Esophagus (tissue), 2 donors: ENCODE results near the gene IL18RAP. TPM values are rescaled to one million over a fixed set of nuclear protein-coding genes. Genes with fewer than 3 reads are reported as not detected.

Source experiments
- H3K27ac ChIP-seq, 2 donors: one replicate each; pipeline ENCODE4 v1.5.1; 2013; ENCODE audit warnings: low read depth in 2 of 2, mild to moderate bottlenecking in 2 of 2, inconsistent platforms in 1 of 2, low read length in 1 of 2, moderate library complexity in 1 of 2
- H3K27me3 ChIP-seq, 2 donors: one replicate each; pipeline ENCODE4 v1.6.1; 2013; ENCODE audit warnings: low read length in 2 of 2, control low read depth in 1 of 2, mild to moderate bottlenecking in 1 of 2; ENCODE audit not compliant: insufficient read depth in 2 of 2, control insufficient read depth in 1 of 2
- H3K36me3 ChIP-seq, 2 donors: one replicate each; pipeline ENCODE4 v1.6.1; 2013; ENCODE audit warnings: low read length in 1 of 2; ENCODE audit not compliant: control insufficient read depth in 2 of 2, insufficient read depth in 2 of 2
- H3K4me1 ChIP-seq, 2 donors: one replicate each; pipeline ENCODE4 v1.6.1; 2013; ENCODE audit warnings: low read length in 1 of 2; ENCODE audit not compliant: control insufficient read depth in 2 of 2, insufficient read depth in 2 of 2
- H3K4me3 ChIP-seq, 2 donors: one replicate each; pipeline ENCODE4 v1.5.1; 2013; ENCODE audit warnings: low read length in 2 of 2, mild to moderate bottlenecking in 2 of 2, low read depth in 1 of 2, moderate library complexity in 1 of 2
- H3K9me3 ChIP-seq, 2 donors: one replicate each; pipeline ENCODE4 v1.6.1; 2013; ENCODE audit warnings: mild to moderate bottlenecking in 2 of 2, low read depth in 1 of 2, low read length in 1 of 2, moderate library complexity in 1 of 2; ENCODE audit not compliant: control insufficient read depth in 2 of 2, insufficient read depth in 1 of 2
- WGBS, 2 donors: extraction: QIAGEN DNeasy Blood & Tissue Kit; methylation state at CpG; one replicate each; pipeline ENCODE4 v1.1.7; 2013; 5-methylcytosine and 5-hydroxymethylcytosine counted together
- polyA plus RNA-seq, 2 donors: library from polyadenylated mRNA; stranded (reverse); fragments of 200-250 nt; gene quantifications; one replicate each; pipeline ENCODE4 v1.2.3, GENCODE V29; 2013
- donor health status: healthy with polysubstance abuse.
- donor health status: Bipolar disorder and iron deficiency.

The IL18RAP gene
- polyA plus RNA-seq, 2 donors: 0.55 to 1.2 TPM

DNA sequence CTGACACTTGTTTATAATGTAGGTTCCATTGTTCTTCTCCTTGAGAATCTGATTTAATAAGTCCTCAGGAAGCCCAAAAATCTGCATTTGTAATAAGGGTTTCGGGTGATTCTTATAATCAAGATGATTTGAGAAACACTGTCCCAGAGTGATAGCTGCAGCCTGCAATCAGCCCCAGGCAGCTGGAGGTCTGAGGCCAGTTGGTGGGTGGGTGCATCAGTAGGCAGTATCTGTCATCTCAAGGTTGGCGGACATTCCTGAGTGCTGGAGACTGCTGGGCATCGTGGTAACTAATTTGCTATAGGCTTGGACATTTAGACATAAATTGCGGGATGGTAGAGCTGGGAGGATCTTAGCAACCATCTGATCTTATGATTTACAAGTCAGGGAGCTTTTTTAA lies 2.7 kb upstream of the IL18RAP start:
- Histone ChIP-seq H3K27me3 (no peaks in the 10 kb centered on the region), H3K36me3 (no peaks in the 10 kb centered on the region), H3K27ac (no peak overlapping the region), H3K4me1 (no peaks in the 10 kb centered on the region), H3K9me3 (no peaks in the 10 kb centered on the region), H3K4me3 (no peak overlapping the region)
- 81 to 91% methylated on average over 4 of the region's 4 CpGs for WGBS, 2 donors

DNA sequence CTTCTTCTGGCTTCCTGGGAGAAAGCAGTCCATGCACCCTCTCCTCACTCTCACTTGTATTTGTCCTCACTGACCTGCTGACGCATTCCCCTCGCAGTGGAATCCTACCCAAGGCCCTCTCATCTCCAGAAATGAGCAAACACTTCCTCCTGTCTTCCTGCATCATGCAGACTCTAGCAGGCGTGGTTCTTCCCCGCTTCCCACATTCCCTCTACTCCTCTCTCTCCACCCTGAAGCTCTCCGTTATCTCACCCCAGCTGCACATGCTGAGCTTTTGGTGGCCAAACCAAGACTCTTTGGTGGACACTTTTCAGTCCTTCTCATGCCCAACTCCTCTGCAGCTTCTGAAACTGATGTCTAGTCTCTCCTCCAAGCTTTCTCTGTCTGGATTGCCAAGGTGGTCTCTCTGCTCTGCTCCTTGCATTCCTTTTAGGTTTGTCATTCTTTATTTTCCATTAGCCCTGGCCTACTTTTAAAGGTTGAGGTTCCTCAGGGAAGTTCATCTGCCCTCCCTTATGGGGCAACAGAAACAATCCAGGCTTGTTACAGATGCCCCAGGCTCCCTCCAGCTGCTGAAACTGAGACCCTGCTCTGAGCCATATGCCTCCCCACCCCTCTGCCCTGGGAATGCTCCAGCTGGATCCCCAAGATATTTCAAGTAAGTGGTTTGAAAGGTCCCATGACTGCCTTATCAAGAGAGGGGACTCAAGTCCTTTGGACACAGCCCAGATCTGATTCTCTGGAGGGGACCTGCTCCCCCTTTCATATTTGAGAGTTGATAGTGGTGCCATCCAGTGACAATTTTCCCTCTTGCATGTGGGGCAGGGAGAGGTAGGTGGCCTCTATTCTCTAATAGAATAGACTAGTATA lies 835 bp upstream of the IL18RAP start:
- Histone ChIP-seq H3K9me3 (no peaks in the 10 kb centered on the region), H3K27me3 (no peaks in the 10 kb centered on the region), H3K36me3 (no peaks in the 10 kb centered on the region), H3K27ac (no peak overlapping the region), H3K4me1 (no peaks in the 10 kb centered on the region), H3K4me3 (no peak overlapping the region)
- WGBS, 2 donors: 79 to 81% methylated on average over 5 of the region's 5 CpGs

DNA sequence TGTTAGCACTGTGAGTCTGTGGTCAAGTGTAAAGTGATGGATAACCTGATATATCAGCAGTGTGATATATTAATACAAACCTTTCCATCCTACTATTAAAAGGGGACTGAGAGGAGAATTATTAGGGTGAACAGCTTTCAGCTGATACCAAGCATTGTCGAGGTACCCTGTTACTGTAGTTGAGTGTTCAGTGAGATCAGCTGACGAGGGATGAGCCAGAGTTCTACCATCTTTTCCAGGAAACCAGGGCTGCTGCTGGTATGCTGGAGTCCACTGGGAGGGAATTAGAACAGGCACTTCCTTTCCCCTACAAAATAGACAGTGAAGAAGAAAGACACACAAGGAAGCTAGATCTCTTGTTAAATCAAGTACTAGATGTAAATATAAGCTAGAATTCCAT lies 408 bp downstream of the IL18RAP start:
- 52 to 78% methylated on average over 2 of the region's 2 CpGs for WGBS, 2 donors
- no peak overlapping the region for H3K27ac ChIP-seq
- no peaks in the 10 kb centered on the region for H3K27me3 ChIP-seq
- no peaks in the 10 kb centered on the region for H3K36me3 ChIP-seq
- no peaks in the 10 kb centered on the region for H3K4me1 ChIP-seq
- no peak overlapping the region for H3K4me3 ChIP-seq
- no peaks in the 10 kb centered on the region for H3K9me3 ChIP-seq

DNA sequence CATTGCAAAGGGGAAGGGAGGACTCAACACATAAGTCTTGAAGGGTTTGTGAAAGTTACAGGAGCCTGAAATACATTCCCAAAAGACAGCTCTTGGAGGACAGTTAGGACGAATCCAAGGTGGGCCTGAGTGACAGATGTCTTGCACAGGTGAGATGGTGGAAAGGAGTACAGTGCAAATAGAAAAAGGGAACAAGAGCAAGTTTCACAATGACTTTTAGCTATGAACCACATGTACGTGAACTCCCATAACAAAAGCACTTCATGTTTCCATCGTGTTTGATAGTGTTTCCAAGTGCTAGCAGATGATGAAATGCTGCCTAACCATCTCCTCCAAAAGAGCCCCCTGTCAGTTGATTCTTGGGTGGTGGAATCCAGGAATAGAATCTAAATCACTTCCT lies 1.8 kb downstream of the IL18RAP start:
- WGBS, 2 donors: 59 to 64% methylated on average over 3 of the region's 3 CpGs
- no peaks in the 10 kb centered on the region for H3K27me3 ChIP-seq
- H3K9me3 ChIP-seq: no peaks in the 10 kb centered on the region
- no peak overlapping the region for H3K27ac ChIP-seq
- H3K4me1 ChIP-seq: no peaks in the 10 kb centered on the region
- no peak overlapping the region for H3K4me3 ChIP-seq
- no peaks in the 10 kb centered on the region for H3K36me3 ChIP-seq

DNA sequence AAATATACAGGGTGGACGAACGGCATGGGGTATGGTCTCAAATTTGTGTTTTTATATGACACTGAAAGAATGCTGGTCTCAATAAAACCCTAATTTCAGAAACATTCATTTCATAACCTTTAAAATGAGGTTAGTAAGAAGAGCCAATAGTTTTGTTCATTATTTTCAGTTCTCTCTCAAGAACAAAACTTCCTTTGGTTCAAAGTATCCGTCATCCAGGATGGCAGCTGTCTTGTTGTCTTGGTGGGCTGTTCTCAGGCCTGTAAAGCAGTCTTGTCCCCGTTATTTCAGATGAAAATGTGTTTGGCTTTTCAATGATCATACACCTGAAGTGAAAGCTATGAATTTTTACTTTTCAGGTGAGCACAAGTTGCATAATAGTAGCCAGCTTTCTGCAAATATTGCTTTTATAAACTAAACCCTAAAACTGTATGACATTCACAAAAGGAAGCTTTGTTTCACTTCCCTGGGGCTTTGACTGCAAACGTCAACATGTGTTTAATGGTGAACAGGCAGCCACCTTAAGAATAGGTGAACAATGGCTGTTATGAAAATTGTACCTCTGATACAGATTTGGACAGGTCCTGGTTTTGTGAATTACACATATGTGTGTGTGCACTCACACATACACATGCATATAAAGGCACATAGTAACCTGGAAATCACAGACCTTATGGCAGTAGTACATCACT lies 2.6 kb downstream of the IL18RAP start:
- WGBS, 2 donors: 46 to 47% methylated on average over 5 of the region's 5 CpGs
- H3K9me3 ChIP-seq: no peaks in the 10 kb centered on the region
- no peaks in the 10 kb centered on the region for H3K27me3 ChIP-seq
- H3K4me1 ChIP-seq: no peaks in the 10 kb centered on the region
- no peak overlapping the region for H3K4me3 ChIP-seq
- H3K27ac ChIP-seq: no peak overlapping the region
- no peaks in the 10 kb centered on the region for H3K36me3 ChIP-seq

DNA sequence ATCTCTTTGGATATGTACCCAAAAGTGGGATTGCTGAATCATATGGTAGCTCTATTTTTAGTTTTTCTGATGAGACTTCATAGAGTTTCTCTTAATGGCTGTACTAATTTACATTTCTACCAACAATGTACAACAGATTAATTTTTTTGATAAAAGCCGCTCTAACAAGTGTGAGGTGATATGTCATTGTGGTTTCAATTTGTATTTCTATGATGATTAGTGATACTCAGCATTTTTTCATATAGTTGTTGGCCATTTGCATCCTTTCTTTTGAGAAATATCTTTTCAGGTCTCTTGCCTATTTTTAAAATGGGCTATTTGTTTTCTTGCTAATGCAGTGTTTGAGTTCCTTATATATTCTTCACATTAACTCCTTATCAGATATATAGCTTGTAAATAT lies 4.3 kb downstream of the IL18RAP start:
- H3K4me1 ChIP-seq: no peaks in the 10 kb centered on the region
- no peaks in the 10 kb centered on the region for H3K27me3 ChIP-seq
- H3K36me3 ChIP-seq: no peaks in the 10 kb centered on the region
- no peak overlapping the region for H3K27ac ChIP-seq
- no peaks in the 10 kb centered on the region for H3K9me3 ChIP-seq
- no peak overlapping the region for H3K4me3 ChIP-seq
- WGBS, 2 donors: 40 to 43% methylated on average over 1 of the region's 1 CpG

DNA sequence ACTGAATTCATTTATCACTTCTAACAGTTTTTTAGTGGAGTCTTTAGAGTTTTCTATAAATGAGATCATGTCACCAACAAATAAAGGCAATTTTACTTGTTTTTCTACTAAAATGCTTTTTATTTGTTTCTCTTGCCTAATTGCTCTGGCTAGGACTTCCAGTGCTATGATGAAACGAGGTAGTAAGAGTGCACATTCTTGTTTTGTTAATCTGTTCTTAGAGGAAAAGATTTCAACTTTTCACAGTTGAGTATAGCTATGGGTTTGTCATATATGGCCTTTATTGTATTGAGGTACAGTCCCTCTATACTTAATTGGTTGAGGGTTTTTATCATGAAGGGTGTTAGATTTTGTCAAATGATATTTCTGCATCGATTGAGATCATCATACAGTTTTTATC lies 5.6 kb downstream of the IL18RAP start:
- WGBS, 2 donors: 61 to 76% methylated on average over 2 of the region's 2 CpGs
- H3K4me3 ChIP-seq: no peak overlapping the region

DNA sequence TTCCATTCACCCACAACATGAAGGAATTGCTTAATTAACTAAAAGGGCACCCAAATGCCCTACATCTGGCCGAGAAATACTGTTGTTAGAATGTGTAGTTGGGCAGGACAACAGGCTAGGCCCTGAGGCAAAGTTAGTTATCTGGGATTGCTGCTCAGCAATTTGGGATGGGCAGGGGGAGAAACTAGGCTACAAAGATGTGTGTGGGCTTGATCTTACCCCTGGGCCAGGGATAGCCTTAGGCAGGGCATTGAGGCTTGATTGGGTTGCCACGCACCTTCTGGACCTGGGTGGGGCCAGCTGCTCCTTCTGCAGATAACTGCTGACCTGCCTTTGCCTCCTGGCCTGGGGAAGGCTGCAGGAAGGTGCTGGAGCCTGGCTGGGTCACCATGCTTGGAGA lies 9.4 kb downstream of the IL18RAP start:
- no peaks in the 10 kb centered on the region for H3K4me1 ChIP-seq
- 78 to 79% methylated on average over 2 of the region's 2 CpGs for WGBS, 2 donors
- no peaks in the 10 kb centered on the region for H3K36me3 ChIP-seq
- H3K27me3 ChIP-seq: no peaks in the 10 kb centered on the region
- H3K27ac ChIP-seq: no peak overlapping the region
- no peak overlapping the region for H3K4me3 ChIP-seq
- no peaks in the 10 kb centered on the region for H3K9me3 ChIP-seq

More for the DNA sequence above, 5.6 kb downstream of the IL18RAP start:
- H3K27ac ChIP-seq: no peak overlapping the region
- no peaks in the 10 kb centered on the region for H3K27me3 ChIP-seq
- H3K4me1 ChIP-seq: no peaks in the 10 kb centered on the region
- no peaks in the 10 kb centered on the region for H3K36me3 ChIP-seq
- H3K9me3 ChIP-seq: no peaks in the 10 kb centered on the region

DNA sequence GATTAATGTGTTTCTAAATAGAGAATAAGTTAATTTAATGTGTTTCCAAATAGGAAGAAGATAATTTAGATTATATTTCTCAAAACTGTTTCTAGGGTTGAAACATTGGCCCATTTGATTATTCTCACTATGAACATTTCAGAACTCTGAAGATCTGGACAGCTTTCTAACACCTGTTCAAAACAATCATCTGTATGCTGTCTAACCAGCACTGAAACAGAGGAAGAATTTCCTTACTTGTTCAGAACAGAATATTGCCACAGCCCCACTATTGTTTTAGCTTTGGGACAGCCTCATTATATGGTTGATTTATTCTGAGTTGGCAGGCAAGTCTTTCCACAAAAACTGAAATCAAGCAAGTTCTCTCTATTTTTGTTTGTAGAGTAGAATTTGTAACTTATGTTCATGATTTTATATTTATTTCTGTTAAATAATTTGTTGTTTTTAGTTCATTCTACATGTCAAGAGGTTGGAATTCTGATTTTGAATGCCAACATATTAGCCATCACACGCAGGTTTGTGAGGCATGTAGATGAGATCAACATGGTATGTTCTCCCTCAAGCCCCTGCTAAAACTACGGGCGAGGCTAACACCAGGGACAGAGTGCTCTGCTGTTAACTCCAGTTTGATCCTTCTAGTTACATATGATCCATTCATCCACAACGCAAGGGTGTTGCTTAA lies 11.2 kb downstream of the IL18RAP start:
- H3K27ac ChIP-seq: no peak overlapping the region
- 91 to 92% methylated on average over 4 of the region's 4 CpGs for WGBS, 2 donors
- H3K4me1 ChIP-seq: no peaks in the 10 kb centered on the region

More for the DNA sequence above, 11.2 kb downstream of the IL18RAP start:
- Histone ChIP-seq H3K9me3 (no peaks in the 10 kb centered on the region), H3K27me3 (no peaks in the 10 kb centered on the region), H3K4me3 (no peak overlapping the region), H3K36me3 (no peaks in the 10 kb centered on the region)
